OCI-LY1 (cell line): ENCODE data around the gene SYNDIG1.

Source experiments
- H2AFZ ChIP-seq: fragments of 200-600 bp; sonication (generic), shearing (Covaris generic); 2 replicates; pipeline ENCODE4 v1.6.0; 2014; ENCODE audit warnings: antibody characterized with exemption, mild to moderate bottlenecking, low read length
- H3F3A ChIP-seq: fragments of 200-600 bp; sonication (generic), shearing (Covaris generic); 2 replicates; pipeline ENCODE4 v1.6.0; 2014; ENCODE audit warnings: mild to moderate bottlenecking, antibody characterized with exemption, low read length, moderate library complexity; ENCODE audit not compliant: insufficient read depth
- H3K27ac ChIP-seq: fragments of 200-600 bp; sonication (generic); 2 replicates; pipeline ENCODE4 v1.5.1; 2014; ENCODE audit warnings: low read length, mixed run types, mild to moderate bottlenecking, low read depth; ENCODE audit not compliant: poor library complexity, severe bottlenecking
- H3K27me3 ChIP-seq: fragments of 200-600 bp; sonication (generic); 2 replicates; pipeline ENCODE4 v1.6.0; 2014; ENCODE audit warnings: antibody characterized with exemption, mild to moderate bottlenecking, low read length, moderate library complexity; ENCODE audit not compliant: insufficient read depth
- H3K36me3 ChIP-seq: fragments of 200-600 bp; sonication (generic); 2 replicates; pipeline ENCODE4 v1.6.1; 2014; ENCODE audit warnings: mild to moderate bottlenecking, antibody characterized with exemption, low read length, moderate library complexity, mixed read lengths; ENCODE audit not compliant: insufficient read depth
- H3K4me1 ChIP-seq: fragments of 200-600 bp; sonication (generic); 2 replicates; pipeline ENCODE4 v1.5.1; 2014; ENCODE audit warnings: mild to moderate bottlenecking, low read length, moderate library complexity; ENCODE audit not compliant: insufficient read depth, severe bottlenecking
- H3K4me2 ChIP-seq: fragments of 200-600 bp; sonication (generic), shearing (Covaris generic); 2 replicates; pipeline ENCODE4 v1.6.1; 2014; ENCODE audit warnings: low read length
- H3K4me3 ChIP-seq: fragments of 200-600 bp; sonication (generic); 2 replicates; pipeline ENCODE4 v1.5.1; 2014; ENCODE audit warnings: low read length, low read depth, mild to moderate bottlenecking, mixed read lengths; ENCODE audit not compliant: poor library complexity, severe bottlenecking
- H3K79me2 ChIP-seq: fragments of 200-600 bp; shearing (Covaris generic); 2 replicates; pipeline ENCODE4 v1.6.1; 2016; ENCODE audit warnings: mixed run types, low read length, mixed read lengths; ENCODE audit not compliant: insufficient read depth
- H3K9ac ChIP-seq: fragments of 200-600 bp; sonication (generic), shearing (Covaris generic); 2 replicates; pipeline ENCODE4 v1.6.1; 2014; ENCODE audit warnings: mild to moderate bottlenecking, low read length, mixed read lengths
- H3K9me2 ChIP-seq: fragments of 200-600 bp; sonication (generic), shearing (Covaris generic); 2 replicates; pipeline ENCODE4 v1.6.1; 2014; ENCODE audit warnings: low read depth, mild to moderate bottlenecking, low read length, mixed read lengths
- H3K9me3 ChIP-seq: fragments of 200-600 bp; shearing (Covaris generic); 2 replicates; pipeline ENCODE4 v1.6.1; 2014; ENCODE audit warnings: low read length, mixed read lengths
- H4K20me1 ChIP-seq: fragments of 200-600 bp; sonication (generic), shearing (Covaris generic); 2 replicates; pipeline ENCODE4 v1.6.0; 2016; ENCODE audit warnings: mild to moderate bottlenecking, low read length; ENCODE audit not compliant: insufficient read depth
- CTCF ChIP-seq: fragments of 200-600 bp; sonication (generic), shearing (Covaris generic); IDR thresholded peaks from 2 replicates; pipeline ENCODE4 v1.5.1; 2017; ENCODE audit warnings: mild to moderate bottlenecking, antibody characterized with exemption, low read length, moderate library complexity, mixed read lengths
- EZH2 ChIP-seq: fragments of 200-600 bp; sonication (generic), shearing (Covaris generic); IDR thresholded peaks from 2 replicates; pipeline ENCODE4 v1.8.0; 2017; ENCODE audit warnings: borderline replicate concordance, mixed run types, mild to moderate bottlenecking, antibody characterized with exemption, low read length, moderate library complexity, mixed read lengths

Gene SYNDIG1

GRCh38 chr20:24682496-24682985 lies 213.1 kb downstream of the SYNDIG1 start:
- H4K20me1 ChIP-seq, result no peaks in the 10 kb centered on the region
- no peaks in the 10 kb centered on the region for H3K9me2 ChIP-seq
- H2AFZ ChIP-seq, result no peak overlapping the region
- no peaks in the 10 kb centered on the region for H3K79me2 ChIP-seq
- no peak overlapping the region for H3K9ac ChIP-seq
- no peak overlapping the region for H3K4me2 ChIP-seq
- no peaks in the 10 kb centered on the region for H3F3A ChIP-seq
- H3K4me1 ChIP-seq, result no peaks in the 10 kb centered on the region
- H3K27ac ChIP-seq, result no peak overlapping the region
- H3K27me3 ChIP-seq, result no peaks in the 10 kb centered on the region; the same call in 1 of the 2 replicates
- TF ChIP-seq CTCF, result no peak
- no peak for TF ChIP-seq EZH2
- H3K9me3 ChIP-seq, result no peaks in the 10 kb centered on the region
- no peak overlapping the region for H3K4me3 ChIP-seq
- H3K36me3 ChIP-seq, result no peaks in the 10 kb centered on the region

- Histone ChIP-seq H3K9ac (no peak overlapping the region), H3K4me1 (no peaks in the 10 kb centered on the region), H3K36me3 (no peaks in the 10 kb centered on the region), H3K4me2 (no peak overlapping the region), H3K27me3 (no peaks in the 10 kb centered on the region), H3K27ac (no peak overlapping the region), H3K9me3 (no peaks in the 10 kb centered on the region), H3K4me3 (no peak overlapping the region), H2AFZ (no peak overlapping the region), H4K20me1 (no peaks in the 10 kb centered on the region), H3F3A (no peaks in the 10 kb centered on the region), H3K9me2 (no peaks in the 10 kb centered on the region), H3K79me2 (no peaks in the 10 kb centered on the region)
- TF ChIP-seq EZH2, result no peak
- no peak for TF ChIP-seq CTCF
Measured at GRCh38 chr20:24683676-24684075, 214.2 kb downstream of the SYNDIG1 start.

GRCh38 chr20:24684421-24684871 lies 215.0 kb downstream of the SYNDIG1 start:
- TF ChIP-seq EZH2 (no peak), CTCF (no peak)
- no peak overlapping the region for H3K4me3 ChIP-seq
- no peaks in the 10 kb centered on the region for H3K79me2 ChIP-seq
- H3K9ac ChIP-seq, result no peak overlapping the region
- H3K4me2 ChIP-seq, result no peak overlapping the region
- H3K9me2 ChIP-seq, result no peaks in the 10 kb centered on the region
- H3F3A ChIP-seq, result no peaks in the 10 kb centered on the region
- H4K20me1 ChIP-seq, result no peaks in the 10 kb centered on the region
- no peaks in the 10 kb centered on the region for H3K27me3 ChIP-seq
- H3K27ac ChIP-seq, result no peak overlapping the region
- no peaks in the 10 kb centered on the region for H3K4me1 ChIP-seq
- H2AFZ ChIP-seq, result no peak overlapping the region
- no peaks in the 10 kb centered on the region for H3K36me3 ChIP-seq
- H3K9me3 ChIP-seq, result no peaks in the 10 kb centered on the region
